Measurements from ENCODE around the gene LIM2.

LIM2 gene

DNA sequence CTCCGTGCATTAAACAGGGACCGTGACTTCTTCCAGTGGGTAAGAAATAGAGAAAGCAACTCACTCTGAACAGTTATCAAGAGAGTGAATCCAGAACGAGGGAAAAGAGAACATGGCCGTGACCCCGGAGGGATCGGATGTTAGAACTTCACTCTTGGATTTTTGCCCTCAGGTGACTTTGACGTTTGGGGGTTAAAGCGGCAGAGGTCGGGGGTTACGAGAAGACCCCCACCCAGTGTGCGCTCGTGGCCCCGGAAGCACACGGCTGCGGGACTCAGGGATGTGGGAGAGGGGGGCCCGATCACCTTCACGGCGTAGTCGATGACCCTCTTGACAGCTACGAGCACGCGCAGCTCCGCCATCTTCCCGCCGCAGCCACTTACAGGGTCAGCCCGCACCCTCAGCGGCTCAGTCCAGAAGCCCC is 21.8 kb downstream of the LIM2 start, which contains the start of gene ETFB:
ETFB (minus strand) TSS at position 424 of the 424 bp plus-strand sequence; CDS start at position 362, 62 bp downstream.
- DNase-seq (ENCODE audit: low read depth in 2 of 2), result no peak

DNA sequence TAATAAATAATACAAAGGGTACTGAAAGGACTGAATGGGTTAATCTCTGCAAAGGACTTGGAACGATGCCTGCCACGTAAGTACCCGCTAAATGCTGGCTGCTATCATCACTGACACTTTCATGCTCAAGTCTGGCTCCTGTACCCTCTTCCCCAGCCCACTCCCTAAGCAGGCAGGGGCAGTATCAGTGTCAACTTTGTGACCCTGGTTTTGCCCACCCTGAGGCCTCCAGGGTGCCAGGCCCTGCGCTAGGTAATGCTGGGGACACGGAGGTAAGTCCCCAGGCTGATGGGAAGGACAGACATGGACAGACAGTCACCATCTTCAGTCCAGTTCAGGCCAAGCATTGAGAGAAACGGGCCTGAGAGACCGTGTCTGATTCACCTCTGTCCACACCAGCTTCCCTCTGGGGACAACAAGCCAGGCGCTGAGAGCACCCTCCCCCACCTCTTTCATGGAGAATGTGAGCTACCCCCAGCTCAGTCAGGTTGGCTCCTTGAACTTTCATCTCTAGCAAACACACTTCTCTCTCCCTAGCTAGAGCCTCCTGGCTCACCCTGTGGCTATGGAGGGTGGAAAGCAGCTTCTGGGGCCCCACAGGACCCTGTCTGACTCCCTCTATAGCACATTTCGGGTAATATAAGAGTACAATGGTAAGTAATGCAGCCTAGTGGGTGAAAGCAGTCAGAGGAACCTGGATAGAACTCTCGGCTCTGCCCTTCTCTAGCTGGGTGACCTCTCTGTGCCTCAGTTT is 22.4 kb downstream of the LIM2 start:
- no peak for DNase-seq (ENCODE audit: low read depth in 2 of 2)

DNA sequence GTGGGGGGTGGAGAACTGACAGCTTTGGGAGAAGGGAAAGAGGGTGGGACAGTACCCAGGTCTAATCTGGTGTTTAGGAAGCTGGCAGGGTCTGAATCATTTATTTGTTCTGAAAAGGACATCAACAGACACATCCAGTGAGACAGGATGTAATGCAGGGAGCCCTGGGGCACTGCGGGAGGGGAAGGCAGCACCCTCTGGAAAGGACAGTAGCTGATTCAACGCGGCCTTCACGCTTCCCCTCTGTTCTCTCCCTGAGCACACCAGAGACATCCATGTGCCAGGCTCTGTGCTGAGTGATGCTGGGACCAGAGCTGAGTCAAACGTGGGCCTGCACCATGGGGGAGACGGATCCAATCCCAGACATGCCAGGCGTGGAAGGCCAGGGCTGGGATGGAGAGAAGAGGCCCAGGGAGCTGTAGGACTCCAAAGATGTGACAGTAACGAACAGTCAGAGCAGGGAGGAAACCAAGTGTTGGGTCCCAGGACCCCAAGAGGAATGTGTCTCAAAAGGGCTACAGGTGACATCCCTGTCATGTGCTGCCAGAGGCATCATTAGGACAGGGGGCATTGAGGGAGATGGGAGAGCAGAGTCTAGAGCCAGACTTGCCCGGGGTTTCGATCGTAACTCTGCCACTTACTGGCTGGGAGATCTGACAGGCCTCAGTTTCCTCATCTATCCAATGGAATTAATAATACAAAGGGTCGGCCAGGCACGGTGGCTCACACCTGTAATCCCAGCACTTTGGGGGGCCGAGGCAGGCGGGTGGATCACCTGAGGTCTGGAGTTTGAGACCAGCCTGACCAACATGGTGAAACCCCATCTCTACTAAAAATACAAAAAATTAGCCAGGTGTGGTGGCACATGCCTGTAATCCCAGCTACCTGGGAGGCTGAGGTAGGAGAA is 23.3 kb downstream of the LIM2 start:
- no peak for DNase-seq (ENCODE audit: low read depth in 2 of 2)

DNA sequence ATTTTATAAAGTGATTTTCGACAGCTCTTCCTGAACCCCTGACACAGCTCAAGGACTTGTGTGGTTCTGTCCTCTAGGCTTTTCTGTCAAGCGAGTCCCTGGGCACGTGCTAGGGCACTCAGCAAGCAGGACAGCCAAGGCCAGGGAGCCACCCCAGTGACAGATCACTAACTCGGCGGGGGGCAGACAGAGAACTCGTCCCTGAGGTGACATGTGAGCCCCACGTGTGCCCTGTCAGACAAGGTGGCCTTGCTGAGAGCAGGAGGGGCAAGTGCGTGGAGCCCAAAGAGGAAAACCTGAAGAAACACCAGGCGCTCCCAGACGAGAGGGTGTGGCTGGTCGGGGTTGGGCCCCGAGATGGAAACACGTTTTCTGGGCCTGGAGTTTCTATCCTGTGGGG is 26.5 kb downstream of the LIM2 start:
- no peak for DNase-seq (ENCODE audit: low read depth in 2 of 2)

DNA sequence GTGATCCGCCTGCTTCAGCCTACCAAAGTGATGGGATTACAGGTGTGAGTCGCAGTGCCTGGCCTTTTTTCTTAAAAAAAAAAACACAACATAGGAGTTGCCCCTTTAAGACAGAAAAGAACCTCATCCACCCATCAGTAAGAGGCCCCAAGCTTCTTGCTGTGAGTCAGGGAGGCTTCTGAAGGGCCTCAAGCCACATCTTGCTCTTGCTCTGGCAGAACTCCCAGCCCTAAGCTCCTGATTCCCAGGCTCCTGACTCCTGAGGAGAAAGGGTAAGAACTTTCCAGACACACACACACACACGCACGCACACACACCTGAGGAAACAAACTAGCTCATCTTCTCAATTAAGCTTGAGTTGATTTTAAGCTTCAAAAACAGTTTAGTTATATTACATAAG is 28.5 kb downstream of the LIM2 start:
- DNase-seq (ENCODE audit: low read depth in 2 of 2), result no peak

DNA sequence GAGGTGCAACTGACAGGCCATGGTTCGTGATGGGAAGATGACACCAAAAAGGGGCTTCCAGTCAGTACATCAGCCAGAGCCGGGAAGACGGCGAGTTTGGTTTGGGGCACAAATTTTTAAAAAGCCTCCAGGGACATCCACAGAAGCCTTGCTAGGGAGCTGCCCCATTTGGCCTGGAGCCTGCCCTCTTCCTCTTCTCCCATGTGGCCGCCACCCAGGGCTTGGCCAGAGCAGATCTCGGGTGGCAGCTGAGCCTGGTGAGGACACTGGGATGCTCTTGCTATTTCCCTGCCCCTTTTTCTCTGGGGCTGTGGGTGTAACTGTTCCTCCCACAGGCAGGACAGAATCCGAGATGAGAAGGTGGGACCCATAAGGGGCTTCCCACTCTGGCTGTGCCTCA is 29.8 kb downstream of the LIM2 start:
- DNase-seq (ENCODE audit: low read depth in 2 of 2), result no peak

DNA sequence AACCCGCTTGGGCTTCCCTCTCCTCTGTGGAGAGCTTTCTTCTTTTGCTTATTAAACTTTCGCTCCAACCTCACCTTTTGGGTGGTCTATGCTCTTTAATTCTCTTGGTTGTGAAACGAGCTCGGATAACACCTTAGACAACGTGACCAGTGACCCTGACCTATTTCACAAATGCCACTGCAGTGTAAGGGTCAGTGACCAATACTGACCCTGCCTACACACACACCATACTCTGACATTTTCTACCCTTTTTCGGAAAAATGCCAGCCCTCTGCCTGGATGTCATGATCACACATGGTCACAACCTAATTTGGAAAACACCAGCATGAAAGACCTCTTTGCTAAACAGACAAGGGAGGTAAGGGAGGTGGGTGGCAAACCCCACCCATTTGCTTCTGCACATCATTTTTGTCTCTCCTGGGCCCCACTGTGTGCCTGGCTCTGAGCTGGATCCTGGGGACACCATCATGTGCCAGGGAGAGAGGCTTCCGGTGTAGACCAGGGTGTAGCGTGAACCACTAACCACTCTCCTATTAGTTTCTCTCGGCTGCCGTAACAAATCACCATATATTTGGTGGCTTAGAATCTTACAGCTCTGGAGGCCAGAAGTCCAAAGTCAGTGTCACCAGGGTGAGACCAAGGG is 31.5 kb downstream of the LIM2 start:
- no peak for DNase-seq (ENCODE audit: low read depth in 2 of 2)

DNA sequence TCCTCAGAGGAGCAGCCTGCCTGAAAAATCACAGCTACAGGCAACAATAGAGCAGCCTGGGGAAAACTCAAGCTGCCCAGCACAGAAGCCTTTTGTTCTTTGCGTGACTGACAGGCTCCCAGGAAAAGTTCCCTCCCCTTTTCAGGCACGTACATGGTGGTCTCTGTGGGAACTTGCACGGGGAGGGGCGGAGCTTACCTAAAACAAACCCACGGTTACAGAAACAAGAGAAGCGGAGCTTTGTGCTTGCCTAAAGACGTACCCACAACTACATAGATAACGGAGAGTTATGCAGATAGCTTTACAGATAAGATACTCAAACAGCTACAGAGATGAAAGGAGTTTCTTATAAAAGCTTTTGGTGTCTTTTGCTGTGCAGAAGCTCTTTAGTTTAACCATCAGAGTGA is 33.0 kb downstream of the LIM2 start:
- DNase-seq (ENCODE audit: low read depth in 2 of 2), result no peak

DNA sequence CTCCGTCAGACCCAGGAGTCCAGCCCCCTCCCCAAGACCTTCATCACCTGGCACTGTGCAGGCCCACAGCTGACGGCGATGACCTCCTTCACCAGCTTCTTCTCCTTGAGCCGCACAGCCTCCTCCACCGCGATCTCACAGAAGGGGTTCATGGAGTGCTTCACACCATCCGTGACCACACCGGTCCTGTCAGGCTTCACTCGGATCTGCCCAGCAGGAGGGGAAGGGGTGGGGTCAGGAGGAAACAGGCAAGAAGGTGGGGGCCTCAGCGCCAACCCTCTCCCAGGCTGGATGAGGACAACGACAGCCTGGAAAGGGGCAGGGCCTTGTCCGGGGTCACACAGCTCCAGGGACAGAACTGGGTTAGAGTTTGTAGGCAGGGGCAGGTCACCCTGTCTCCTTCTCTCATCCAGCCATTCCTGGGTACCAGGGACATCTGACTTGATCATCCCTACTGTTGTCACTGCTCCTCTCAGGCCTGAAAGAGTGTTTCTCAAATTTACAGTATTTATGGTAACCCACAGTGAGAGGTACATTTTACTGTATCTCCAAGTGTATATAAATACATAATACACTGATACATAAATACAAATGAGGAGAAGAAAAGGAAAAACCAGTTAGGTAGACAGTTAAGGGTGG is 33.6 kb downstream of the LIM2 start:
- no peak for DNase-seq (ENCODE audit: low read depth in 2 of 2)

DNA sequence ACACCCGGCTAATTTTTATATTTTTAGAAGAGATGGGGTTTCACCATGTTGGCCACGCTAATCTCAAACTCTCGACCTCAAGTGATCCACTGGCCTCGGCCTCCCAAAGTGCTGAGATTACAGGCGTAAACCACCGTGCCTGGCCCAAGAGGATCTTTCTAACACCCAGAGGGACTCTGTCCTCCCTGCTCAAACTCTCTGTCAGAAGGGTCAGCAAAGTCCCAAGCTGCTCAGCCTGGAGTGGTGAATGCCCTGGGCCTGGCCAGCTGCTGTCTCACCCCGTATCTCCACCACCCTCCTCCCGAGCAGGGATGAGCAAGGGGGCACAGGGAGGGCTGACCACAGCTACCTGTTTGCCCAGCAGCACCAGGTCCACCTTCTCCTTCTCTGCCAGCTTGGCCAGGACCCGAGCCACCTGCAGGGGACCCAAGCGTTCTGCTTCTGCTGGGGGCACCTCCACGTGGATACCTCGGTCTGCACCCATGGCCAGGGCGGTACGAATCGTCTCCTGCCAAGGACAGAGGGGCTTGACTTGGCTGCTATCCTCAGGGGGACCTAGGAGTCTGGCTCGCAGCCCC is 34.9 kb downstream of the LIM2 start:
- no peak for DNase-seq (ENCODE audit: low read depth in 2 of 2)

DNA sequence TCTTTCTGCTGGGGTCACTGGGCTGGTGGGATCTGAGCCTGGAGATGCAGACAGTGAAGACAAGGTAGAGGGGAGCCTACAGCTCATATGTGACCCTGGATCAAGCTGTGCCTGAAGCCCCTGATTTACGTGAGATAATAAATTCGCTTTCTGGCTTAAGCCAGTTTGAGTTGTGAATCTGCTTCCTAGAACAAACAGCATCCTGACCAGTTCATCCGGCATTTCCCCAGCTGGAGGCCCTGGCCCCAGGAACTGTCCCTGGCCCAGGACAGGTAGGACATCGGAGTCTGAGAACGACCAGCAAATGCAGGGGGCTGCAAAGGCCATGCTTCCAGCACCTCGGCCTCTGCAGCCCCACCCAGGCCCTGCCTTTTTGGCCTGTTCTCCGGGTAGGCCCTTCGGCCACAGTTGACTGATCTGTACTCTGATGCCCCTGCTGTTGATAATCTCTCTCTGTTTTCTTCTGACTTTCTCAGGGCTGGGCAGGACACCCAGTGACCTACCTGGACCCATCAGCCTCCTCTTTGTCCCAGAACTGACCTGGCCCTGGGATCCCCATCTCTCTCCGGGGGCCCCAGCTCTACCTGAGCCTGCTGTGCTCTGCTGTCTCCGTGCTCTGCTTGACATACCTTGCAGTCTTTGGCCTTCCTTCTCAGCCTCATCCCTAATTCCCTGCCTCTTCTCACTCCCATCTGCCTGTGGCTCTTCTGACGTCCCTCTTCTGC is 36.3 kb downstream of the LIM2 start:
- DNase-seq (ENCODE audit: low read depth in 2 of 2), result no peak

DNA sequence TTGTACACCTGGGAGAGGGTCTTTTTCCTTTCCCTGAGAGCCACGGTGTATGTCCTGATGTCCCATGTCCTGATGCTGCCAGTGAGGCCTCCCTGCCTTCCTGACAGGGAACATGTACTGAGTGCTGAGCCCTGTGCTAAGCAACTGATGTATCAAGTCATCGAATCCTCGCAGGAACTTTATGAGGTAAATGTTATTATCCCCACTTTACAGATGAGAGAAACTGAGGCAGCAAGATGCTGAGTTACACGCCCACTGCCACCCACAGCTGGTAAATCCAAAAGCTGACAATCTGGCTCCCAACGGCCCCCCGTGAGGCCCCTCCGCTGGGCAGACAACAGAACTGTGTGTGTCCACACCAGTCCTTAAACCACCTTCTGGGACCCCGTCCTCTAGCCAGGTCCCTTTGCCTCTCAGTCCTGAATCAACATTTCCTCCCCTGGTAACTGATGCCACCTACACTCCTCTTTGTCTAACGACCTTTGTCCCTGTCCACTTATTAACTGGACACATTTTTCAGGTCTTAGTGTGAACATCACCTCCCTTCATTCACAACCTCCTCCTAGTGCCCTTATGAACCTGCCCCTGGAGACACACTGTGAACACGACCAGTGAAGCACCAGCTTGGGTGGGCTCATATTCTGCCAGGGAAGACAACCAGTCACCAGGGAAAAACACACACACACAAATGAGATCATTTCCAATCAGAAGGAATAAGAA is 40.4 kb downstream of the LIM2 start:
- no peak for DNase-seq (ENCODE audit: low read depth in 2 of 2)

DNA sequence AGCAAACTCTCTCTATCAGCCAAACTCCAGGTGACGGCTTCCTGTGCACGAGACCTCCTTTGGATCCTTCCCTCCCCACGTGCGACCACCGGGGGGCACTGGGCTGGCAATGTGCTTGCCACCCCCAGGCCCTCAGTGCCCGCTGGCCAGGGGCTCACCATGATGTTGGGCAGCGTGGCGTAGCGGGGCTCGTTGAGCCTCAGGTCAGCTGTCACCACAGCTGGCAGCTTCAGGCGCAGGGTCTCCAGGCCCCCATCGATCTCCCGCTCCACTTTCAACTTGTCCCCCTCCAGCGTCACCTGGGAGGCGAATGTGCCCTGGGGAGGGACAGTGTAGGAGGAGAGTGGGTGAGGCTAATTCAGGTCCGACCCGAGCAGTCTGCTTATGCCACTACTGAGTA is 41.0 kb downstream of the LIM2 start:
- no peak for DNase-seq (ENCODE audit: low read depth in 2 of 2)

DNA sequence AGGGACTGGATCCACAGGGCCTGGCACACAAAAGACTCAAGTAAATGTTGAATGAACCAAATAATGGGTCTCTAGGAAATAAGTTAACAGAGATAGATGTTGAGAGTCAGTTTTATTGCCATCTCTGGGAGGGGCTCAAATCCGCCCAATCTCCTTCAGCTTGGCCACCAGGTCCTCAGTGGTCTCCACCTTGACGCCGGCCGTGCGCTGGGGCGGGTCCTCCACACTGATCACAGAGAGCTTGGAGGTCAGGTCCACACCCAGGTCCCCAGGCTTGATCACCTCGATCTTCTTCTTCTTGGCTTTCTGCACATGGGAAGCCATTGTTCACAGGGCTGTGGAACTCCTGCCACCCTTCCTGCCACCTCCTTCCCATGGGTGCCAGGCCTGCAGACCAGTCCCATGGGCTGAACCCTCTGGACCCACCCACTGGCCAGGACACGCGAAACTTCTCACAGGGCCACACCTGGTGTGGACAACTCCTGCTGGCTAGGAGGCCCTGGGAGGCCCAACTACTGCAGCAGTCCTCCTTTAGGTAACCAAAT is 42.6 kb downstream of the LIM2 start:
- DNase-seq (ENCODE audit: low read depth in 2 of 2), result no peak

DNA sequence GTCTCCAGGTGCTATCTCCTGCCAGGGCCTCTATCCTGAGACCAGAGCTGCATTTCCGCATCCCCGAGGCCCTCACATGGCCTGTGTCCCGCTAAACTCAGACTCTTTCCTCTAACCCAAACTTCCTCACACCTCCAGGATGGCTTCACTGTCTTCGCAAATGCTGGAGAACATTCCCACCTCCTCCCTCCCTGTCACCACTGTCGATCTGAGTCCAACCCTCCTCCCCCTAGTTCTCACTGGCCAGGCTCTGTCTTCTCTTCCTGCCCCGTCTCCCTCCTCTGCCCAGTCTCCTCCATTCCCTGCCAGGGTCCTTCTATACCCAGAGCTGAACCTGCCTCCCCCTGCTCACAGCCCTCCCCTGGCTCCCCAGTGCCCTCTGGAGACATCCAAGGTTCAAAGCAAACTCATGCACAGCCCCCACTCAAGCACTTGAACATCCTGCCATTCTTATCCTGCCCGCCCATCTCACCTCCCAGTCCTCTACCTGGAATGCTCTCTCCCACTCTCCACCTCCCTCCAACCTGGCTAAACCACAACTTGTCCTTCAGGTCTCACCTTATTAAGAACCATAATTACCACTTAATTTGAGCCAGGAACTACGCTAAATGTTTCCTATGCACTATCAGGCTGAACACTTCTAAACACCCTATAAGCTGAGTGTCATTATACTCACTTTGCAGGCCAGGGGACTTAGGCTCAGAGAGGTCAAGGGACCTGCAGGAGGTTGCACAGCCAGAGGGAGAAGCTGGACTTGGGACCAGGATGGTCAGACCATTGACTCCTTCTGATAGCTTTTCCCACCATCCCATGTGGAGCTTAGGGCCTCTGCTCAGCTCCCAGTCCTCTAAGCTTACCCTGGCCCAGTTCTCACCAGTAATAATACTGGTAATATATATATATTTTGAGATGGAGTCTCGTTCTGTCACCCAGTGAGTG is 44.9 kb downstream of the LIM2 start:
- DNase-seq (ENCODE audit: low read depth in 2 of 2), result no peak

DNA sequence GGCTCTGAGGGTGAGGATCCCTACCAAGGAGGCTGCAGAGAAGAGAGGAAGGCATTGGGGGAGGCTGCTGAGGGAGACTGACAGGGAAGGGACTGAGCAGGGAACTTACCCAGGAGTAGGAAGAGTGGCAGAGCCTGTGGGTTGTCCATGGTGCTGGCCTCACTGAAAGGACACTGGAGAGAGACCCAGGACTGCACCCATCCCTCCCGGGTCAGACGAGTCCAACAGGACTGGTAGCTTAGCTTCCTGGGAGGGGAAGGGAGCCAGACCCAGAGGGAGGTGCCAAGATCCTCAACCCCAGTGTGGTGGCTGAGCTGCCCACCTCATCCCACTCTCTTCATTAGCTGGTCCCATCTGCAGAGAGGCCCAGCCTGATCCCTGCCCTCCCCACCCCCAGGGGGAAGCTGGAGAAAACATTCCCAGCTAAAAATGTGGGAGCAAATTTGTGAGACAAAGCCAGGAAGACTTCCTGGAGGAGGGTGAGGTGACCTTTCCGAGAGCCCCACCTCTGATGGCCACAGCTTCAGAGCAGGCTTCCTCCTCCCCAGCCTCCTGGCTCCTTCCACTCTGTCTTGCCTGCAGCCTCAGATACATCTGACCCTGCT is 45.7 kb downstream of the LIM2 start, which contains the start of gene VSIG10L:
VSIG10L (minus strand) TSS at position 164 of the 605 bp plus-strand sequence; CDS start at position 149, 15 bp downstream.
- no peak for DNase-seq (ENCODE audit: low read depth in 2 of 2)

DNA sequence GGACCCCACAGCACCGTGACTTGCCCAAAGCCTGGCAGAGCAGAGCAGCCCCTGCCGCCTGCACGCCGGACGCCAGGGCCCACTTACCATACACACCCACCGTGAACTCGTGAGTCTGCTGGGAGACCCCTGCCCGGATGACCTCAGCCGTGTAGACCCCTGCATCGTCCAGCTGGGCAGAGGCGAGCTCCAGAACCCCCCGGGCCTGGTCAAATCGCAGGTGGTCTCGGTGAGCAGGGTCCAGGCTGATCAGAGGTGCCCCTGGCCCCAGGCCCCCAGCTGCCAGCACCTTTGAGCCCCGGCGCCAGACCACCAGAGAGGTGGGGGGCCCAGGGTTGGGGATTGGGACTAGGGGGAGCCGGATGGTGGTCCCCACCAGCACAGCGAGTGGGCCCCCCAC is 46.7 kb downstream of the LIM2 start:
- DNase-seq (ENCODE audit: low read depth in 2 of 2), result no peak
